GM19193 (cell line): ENCODE data around the gene RBM28.

Source experiments
- POLR2A ChIP-seq: IDR thresholded peaks from 4 replicates; pipeline ENCODE4 v1.6.1; 2011; ENCODE audit not compliant: insufficient read depth, insufficient read length; ENCODE audit errors: extremely low read depth

Gene RBM28

GRCh38 chr7:128359939-128360338, 16.2 kb upstream of the RBM28 start:
- no peak for TF ChIP-seq POLR2A

- no peak for TF ChIP-seq POLR2A
Measured at GRCh38 chr7:128359336-128359735, 15.6 kb upstream of the RBM28 start.

- no peak for TF ChIP-seq POLR2A
Measured at GRCh38 chr7:128358233-128358632, 14.5 kb upstream of the RBM28 start.

GRCh38 chr7:128357217-128357613, 13.5 kb upstream of the RBM28 start:
- no peak for TF ChIP-seq POLR2A

GRCh38 chr7:128356546-128357216, 13.0 kb upstream of the RBM28 start:
- no peak for TF ChIP-seq POLR2A

GRCh38 chr7:128353610-128354009, 9.9 kb upstream of the RBM28 start:
- TF ChIP-seq POLR2A, result no peak

GRCh38 chr7:128353189-128353588, 9.5 kb upstream of the RBM28 start:
- no peak for TF ChIP-seq POLR2A

GRCh38 chr7:128352636-128353035, 8.9 kb upstream of the RBM28 start:
- no peak for TF ChIP-seq POLR2A

GRCh38 chr7:128352153-128352537, 8.4 kb upstream of the RBM28 start:
- no peak for TF ChIP-seq POLR2A

- TF ChIP-seq POLR2A, result no peak
Measured at GRCh38 chr7:128351296-128352152, 7.8 kb upstream of the RBM28 start.

- TF ChIP-seq POLR2A, result no peak
Measured at GRCh38 chr7:128350708-128351295, 7.1 kb upstream of the RBM28 start.

- no peak for TF ChIP-seq POLR2A
Measured at GRCh38 chr7:128349466-128349825, 5.7 kb upstream of the RBM28 start.

GRCh38 chr7:128347647-128348097, 4.0 kb upstream of the RBM28 start:
- no peak for TF ChIP-seq POLR2A

- no peak for TF ChIP-seq POLR2A
Measured at GRCh38 chr7:128344431-128344774, 695 bp upstream of the RBM28 start.

GRCh38 chr7:128341733-128342132, 2.0 kb downstream of the RBM28 start:
- TF ChIP-seq POLR2A, result no peak

- no peak for TF ChIP-seq POLR2A
Measured at GRCh38 chr7:128335730-128336129, 8.0 kb downstream of the RBM28 start.
